MM.1S (cell line): Measurements from ENCODE around the gene RAB3B.
"Not testable (repeated sequence)": the region's sequence is repeated elsewhere in the genome, so short reads cannot be mapped to it uniquely, and the experiment has no call there.

Experiments used
- DNase-seq: peaks from one replicate; pipeline ENCODE4 v3.0.0-alpha.2; 2015
- H2AFZ ChIP-seq: fragments of 300-600 bp; sonication (generic); 2 replicates; pipeline ENCODE4 v1.6.0; 2016; ENCODE audit warnings: antibody characterized with exemption, low read length
- H3F3A ChIP-seq: fragments of 300-600 bp; sonication (generic); 2 replicates; pipeline ENCODE4 v1.6.1; 2016; ENCODE audit warnings: mild to moderate bottlenecking, antibody characterized with exemption, low read length, moderate library complexity, mixed read lengths; ENCODE audit not compliant: insufficient read depth
- H3K27ac ChIP-seq: fragments of 300-600 bp; sonication (generic); 2 replicates; pipeline ENCODE4 v1.5.1; 2016; ENCODE audit warnings: mild to moderate bottlenecking, low read length
- H3K27me3 ChIP-seq: fragments of 300-600 bp; sonication (generic); replicated peaks from 2 replicates; pipeline ENCODE4 v1.6.0; 2016; ENCODE audit warnings: low read length; ENCODE audit not compliant: insufficient read depth
- H3K36me3 ChIP-seq: fragments of 300-600 bp; sonication (generic); replicated peaks from 2 replicates; pipeline ENCODE4 v1.6.1; 2016; ENCODE audit warnings: mild to moderate bottlenecking, low read length, mixed read lengths; ENCODE audit not compliant: insufficient read depth
- H3K4me1 ChIP-seq: fragments of 300-600 bp; sonication (generic); 2 replicates; pipeline ENCODE4 v1.6.1; 2016; ENCODE audit warnings: low read length, mixed read lengths
- H3K4me2 ChIP-seq: fragments of 300-600 bp; sonication (generic); 2 replicates; pipeline ENCODE4 v1.6.0; 2016; ENCODE audit warnings: low read depth, low read length
- H3K4me3 ChIP-seq: fragments of 300-600 bp; sonication (generic); 2 replicates; pipeline ENCODE4 v1.5.1; 2016; ENCODE audit warnings: low read length, mixed read lengths
- H3K79me2 ChIP-seq: fragments of 300-600 bp; sonication (generic); 2 replicates; pipeline ENCODE4 v1.6.1; 2016; ENCODE audit warnings: mixed run types, low read length, mixed read lengths
- H3K9ac ChIP-seq: fragments of 300-600 bp; sonication (generic); 2 replicates; pipeline ENCODE4 v1.6.1; 2016; ENCODE audit warnings: low read length, mixed read lengths
- H3K9me2 ChIP-seq: fragments of 300-600 bp; sonication (generic); replicated peaks from 2 replicates; pipeline ENCODE4 v1.6.1; 2016; ENCODE audit warnings: mild to moderate bottlenecking, low read length, mixed read lengths; ENCODE audit not compliant: insufficient read depth
- H3K9me3 ChIP-seq: fragments of 300-600 bp; sonication (generic); replicated peaks from 2 replicates; pipeline ENCODE4 v1.6.1; 2016; ENCODE audit warnings: mild to moderate bottlenecking, low read length, mixed read lengths; ENCODE audit not compliant: insufficient read depth
- H4K20me1 ChIP-seq: fragments of 300-600 bp; sonication (generic); 2 replicates; pipeline ENCODE4 v1.6.1; 2016; ENCODE audit warnings: mild to moderate bottlenecking, low read length, moderate library complexity, mixed read lengths; ENCODE audit not compliant: insufficient read depth
- EZH2 ChIP-seq: fragments of 300-600 bp; sonication (generic); optimal IDR thresholded peaks from 2 replicates; pipeline ENCODE3; 2017; ENCODE audit warnings: low read depth, mild to moderate bottlenecking, antibody characterized with exemption, low read length, mixed read lengths
- EZH2phosphoT487 ChIP-seq: fragments of 300-600 bp; sonication (generic); IDR thresholded peaks from 2 replicates; pipeline ENCODE4 v1.6.1; 2018; ENCODE audit warnings: antibody characterized with exemption, low read length
- TF ChIP-seq, protein P1 (sequence below): fragments of 300-600 bp; sonication (generic); IDR thresholded peaks from 2 replicates; pipeline ENCODE4 v1.5.1; 2016; ENCODE audit warnings: antibody characterized with exemption, low read length, mixed read lengths

Gene RAB3B

DNA sequence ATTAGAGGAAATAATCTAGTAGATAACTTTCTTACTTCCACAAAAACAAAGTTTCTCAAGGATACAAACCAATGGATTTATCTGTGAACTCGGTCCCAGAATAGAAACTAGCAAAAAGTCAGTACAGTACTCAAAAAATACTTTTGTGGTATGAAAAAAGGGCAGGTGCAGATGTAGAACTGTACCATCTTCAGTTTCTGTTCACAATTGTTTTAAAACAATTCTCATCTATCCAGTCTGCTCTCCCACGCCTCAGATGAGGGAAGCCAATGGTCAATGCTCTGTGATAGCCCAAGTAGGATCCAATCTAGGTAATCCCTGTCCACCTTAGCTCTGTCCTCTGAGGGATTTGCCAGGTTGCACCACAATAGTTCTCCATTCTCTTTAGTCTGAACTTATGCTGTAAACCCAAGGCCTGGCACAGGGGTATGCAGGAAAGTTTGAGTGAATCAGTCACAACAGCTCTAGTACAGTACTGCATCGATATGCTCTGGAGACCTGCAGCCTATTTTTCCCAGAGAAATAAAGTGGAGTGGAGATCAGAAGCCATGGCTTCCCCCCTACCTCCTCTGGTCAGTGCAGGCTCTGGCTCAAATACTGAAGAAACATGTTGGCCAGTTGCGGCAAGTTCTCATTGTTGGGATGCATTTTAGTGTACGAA lies 41.8 kb upstream of the RAB3B start:
- Histone ChIP-seq H3K27me3 (no peaks in the 10 kb centered on the region), H3K4me1 (peaks cover 8% of the 10 kb centered on the region), H2AFZ (no peak overlapping the region), H4K20me1 (peaks cover 9% of the 10 kb centered on the region; the same call in 1 of the 2 replicates), H3K79me2 (peaks cover 43% of the 10 kb centered on the region), H3K9me3 (no peaks in the 10 kb centered on the region), H3K27ac (peak overlapping the region; percentile 78; the same call in 1 of the 2 replicates), H3K9ac (peak overlapping the region; percentile 86; the same call in 1 of the 2 replicates), H3K9me2 (no peaks in the 10 kb centered on the region), H3K4me2 (peak overlapping the region; percentile 80), H3K4me3 (peak overlapping the region; percentile 93), H3K36me3 (no peaks in the 10 kb centered on the region), H3F3A (peaks cover 25% of the 10 kb centered on the region)
- peak; percentile 37 for DNase-seq
- TF ChIP-seq EZH2phosphoT487 (no peak), EZH2 (no peak)
- TF ChIP-seq, protein P1, sequence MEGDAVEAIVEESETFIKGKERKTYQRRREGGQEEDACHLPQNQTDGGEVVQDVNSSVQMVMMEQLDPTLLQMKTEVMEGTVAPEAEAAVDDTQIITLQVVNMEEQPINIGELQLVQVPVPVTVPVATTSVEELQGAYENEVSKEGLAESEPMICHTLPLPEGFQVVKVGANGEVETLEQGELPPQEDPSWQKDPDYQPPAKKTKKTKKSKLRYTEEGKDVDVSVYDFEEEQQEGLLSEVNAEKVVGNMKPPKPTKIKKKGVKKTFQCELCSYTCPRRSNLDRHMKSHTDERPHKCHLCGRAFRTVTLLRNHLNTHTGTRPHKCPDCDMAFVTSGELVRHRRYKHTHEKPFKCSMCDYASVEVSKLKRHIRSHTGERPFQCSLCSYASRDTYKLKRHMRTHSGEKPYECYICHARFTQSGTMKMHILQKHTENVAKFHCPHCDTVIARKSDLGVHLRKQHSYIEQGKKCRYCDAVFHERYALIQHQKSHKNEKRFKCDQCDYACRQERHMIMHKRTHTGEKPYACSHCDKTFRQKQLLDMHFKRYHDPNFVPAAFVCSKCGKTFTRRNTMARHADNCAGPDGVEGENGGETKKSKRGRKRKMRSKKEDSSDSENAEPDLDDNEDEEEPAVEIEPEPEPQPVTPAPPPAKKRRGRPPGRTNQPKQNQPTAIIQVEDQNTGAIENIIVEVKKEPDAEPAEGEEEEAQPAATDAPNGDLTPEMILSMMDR: no peak

DNA sequence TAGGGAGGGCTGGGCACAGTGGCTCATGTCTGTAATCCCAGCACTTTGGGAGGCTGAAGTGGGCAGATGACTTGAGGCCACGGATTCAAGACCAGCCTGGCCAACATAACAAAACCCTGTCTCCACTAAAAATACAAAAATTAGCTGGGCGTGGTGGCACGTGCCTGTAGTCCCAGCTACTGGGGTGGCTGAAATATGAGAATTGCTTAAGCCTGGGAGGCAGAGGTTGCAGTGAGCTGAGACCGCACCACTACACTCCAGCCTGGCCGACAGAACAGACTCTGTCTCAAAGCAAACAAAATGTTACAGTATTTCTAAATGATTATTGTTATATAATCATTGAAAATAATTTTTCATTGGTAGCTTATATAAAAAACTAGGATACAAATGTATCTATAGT lies 38.3 kb upstream of the RAB3B start:
- Histone ChIP-seq H3F3A (peaks cover 21% of the 10 kb centered on the region), H3K79me2 (peaks cover 43% of the 10 kb centered on the region)
- not testable (repeated sequence) for H3K4me3 ChIP-seq, H3K4me1 ChIP-seq, H3K27me3 ChIP-seq, H3K4me2 ChIP-seq, H3K9ac ChIP-seq, H3K9me3 ChIP-seq, H3K27ac ChIP-seq, DNase-seq, H3K36me3 ChIP-seq, H2AFZ ChIP-seq, H4K20me1 ChIP-seq, H3K9me2 ChIP-seq

DNA sequence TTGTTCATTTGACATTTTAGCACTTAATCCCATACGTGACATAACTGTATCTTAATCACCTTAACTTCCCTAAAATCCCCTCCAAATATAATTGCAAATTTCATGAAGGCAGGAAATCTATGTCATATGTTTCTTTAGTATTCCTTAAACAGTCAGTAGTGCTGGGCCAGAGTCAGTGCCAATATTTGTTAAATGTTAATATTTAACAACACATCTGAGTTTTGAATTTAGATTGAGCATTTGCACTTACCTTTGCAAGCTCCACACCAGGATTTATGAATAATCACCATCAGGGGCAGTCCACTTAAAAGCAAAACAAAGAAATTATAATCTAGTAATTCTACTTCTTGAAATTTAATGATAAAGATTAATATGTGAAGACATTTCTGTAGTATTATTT lies 37.8 kb upstream of the RAB3B start:
- Histone ChIP-seq H4K20me1 (peaks cover 9% of the 10 kb centered on the region; the same call in 1 of the 2 replicates), H3K9me3 (no peaks in the 10 kb centered on the region), H3K9me2 (no peaks in the 10 kb centered on the region), H3K27ac (no peak overlapping the region), H3K79me2 (peaks cover 41% of the 10 kb centered on the region), H3F3A (peaks cover 19% of the 10 kb centered on the region), H3K27me3 (no peaks in the 10 kb centered on the region), H3K9ac (no peak overlapping the region), H3K4me2 (no peak overlapping the region), H2AFZ (no peak overlapping the region), H3K36me3 (no peaks in the 10 kb centered on the region), H3K4me3 (no peak overlapping the region), H3K4me1 (peaks cover 8% of the 10 kb centered on the region)
- DNase-seq: no peak
- TF ChIP-seq EZH2phosphoT487 (no peak), EZH2 (no peak)
- TF ChIP-seq, protein P1: no peak

DNA sequence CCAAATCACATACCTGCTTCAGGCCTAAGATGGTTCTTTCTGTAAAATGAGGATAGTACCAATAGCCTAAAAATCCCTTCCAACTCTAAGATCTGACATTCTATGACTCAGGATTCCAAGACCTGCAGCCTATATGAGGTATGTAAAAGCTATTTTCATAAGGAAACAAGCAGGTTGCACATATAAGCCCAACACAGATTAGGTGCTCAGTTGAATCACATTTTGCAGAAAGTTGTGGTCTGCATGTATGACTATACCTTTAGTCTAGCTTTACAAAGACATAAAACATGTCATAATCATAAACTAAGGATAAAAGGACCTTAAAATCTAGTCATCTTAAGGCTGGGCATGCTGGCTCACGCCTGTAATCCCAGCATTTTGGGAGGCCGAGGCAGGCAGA lies 35.8 kb upstream of the RAB3B start:
- no peak overlapping the region for H3K4me3 ChIP-seq

More for the DNA sequence above, 35.8 kb upstream of the RAB3B start:
- no peaks in the 10 kb centered on the region for H3K9me3 ChIP-seq
- no peak overlapping the region for H3K4me2 ChIP-seq
- H3K27me3 ChIP-seq: no peaks in the 10 kb centered on the region
- H3K9me2 ChIP-seq: no peaks in the 10 kb centered on the region
- no peaks in the 10 kb centered on the region for H3K36me3 ChIP-seq
- H3F3A ChIP-seq: no peaks in the 10 kb centered on the region
- H3K4me1 ChIP-seq: peaks cover under 1% of the 10 kb centered on the region; the same call in 1 of the 2 replicates
- H2AFZ ChIP-seq: no peak overlapping the region
- no peak overlapping the region for H3K9ac ChIP-seq
- H3K79me2 ChIP-seq: peaks cover 20% of the 10 kb centered on the region
- H3K27ac ChIP-seq: no peak overlapping the region
- no peak for DNase-seq
- no peak for TF ChIP-seq EZH2phosphoT487
- no peak for TF ChIP-seq EZH2
- TF ChIP-seq, protein P1: no peak
- 0 out of 2 replicates have a peak, but pooled peaks cover 2% of the 10 kb centered on the region for H4K20me1 ChIP-seq
